Panc1 (cell line): Measurements from ENCODE around the gene AP1AR. TPM values are rescaled to one million over a fixed set of nuclear protein-coding genes. Genes with fewer than 3 reads are reported as not detected.

Experiments used
- ATAC-seq: fragments of 200-7000 bp; cut with Tn5 transposase; 2 replicates; pipeline ENCODE4 v1.9.1; 2020; ENCODE audit warnings: mild to moderate bottlenecking, moderate library complexity
- BruUV-seq: library from RNA; stranded (reverse); fragments of 400-500 nt; replicated peaks from 2 replicates; lab custom pipeline; 2021; lab: Mats Ljungman, UMichigan
- CTCF ChIA-PET: fragments of 300-600 bp; sonication (Branson Sonifier 250); formaldehyde crosslinking; loops from one replicate; lab custom pipeline; 2022; ENCODE audit warnings: antibody characterized with exemption; lab: Charles Lee
- POLR2A ChIA-PET: fragments of 300-600 bp; sonication (Branson Sonifier 250); formaldehyde crosslinking; loops from one replicate; lab custom pipeline; 2022; ENCODE audit warnings: antibody characterized with exemption; lab: Charles Lee
- DNase-seq: peaks from one replicate; pipeline ENCODE4 v3.0.0-alpha.2; 2010; ENCODE audit warnings: low read depth, low spot score
- H3K27ac ChIP-seq: 2 replicates; pipeline ENCODE4 v1.5.1; 2011; ENCODE audit warnings: mild to moderate bottlenecking, low read length, inconsistent platforms
- H3K27me3 ChIP-seq: fragments of 200-500 bp; sonication (Bioruptor generic); 2 replicates; pipeline ENCODE4 v1.6.0; 2014; ENCODE audit warnings: low read length, inconsistent platforms; ENCODE audit not compliant: control insufficient read depth, insufficient read depth
- H3K36me3 ChIP-seq: fragments of 200-500 bp; sonication (Bioruptor generic); 2 replicates; pipeline ENCODE4 v1.5.1; 2014; ENCODE audit warnings: inconsistent platforms, mild to moderate bottlenecking, low read length, moderate library complexity; ENCODE audit not compliant: control insufficient read depth, insufficient read depth
- H3K4me1 ChIP-seq: 2 replicates; pipeline ENCODE4 v1.5.1; 2011; ENCODE audit warnings: inconsistent platforms, mild to moderate bottlenecking, low read length, moderate library complexity; ENCODE audit not compliant: control insufficient read depth, insufficient read depth
- H3K4me3 ChIP-seq, 2 experiments: 2 replicates each; pipeline ENCODE4 v1.5.1; 2011 to 2012; ENCODE audit warnings: low read depth in 2 of 2, low read length in 2 of 2, mild to moderate bottlenecking in 2 of 2, inconsistent platforms in 1 of 2, moderate library complexity in 1 of 2
- H3K9me3 ChIP-seq: fragments of 200-500 bp; sonication (Bioruptor generic); 2 replicates; pipeline ENCODE4 v1.5.1; 2014; ENCODE audit warnings: low read depth, mild to moderate bottlenecking, inconsistent platforms, low read length, moderate library complexity; ENCODE audit not compliant: control insufficient read depth, insufficient read depth
- POLR2AphosphoS5 ChIP-seq: IDR thresholded peaks from 2 replicates; pipeline ENCODE4 v1.6.1; 2012; ENCODE audit warnings: mild to moderate bottlenecking, low read depth, low read length, moderate library complexity
- SIN3A ChIP-seq: IDR thresholded peaks from 2 replicates; pipeline ENCODE4 v1.6.1; 2012; ENCODE audit warnings: low read depth, mild to moderate bottlenecking, low read length, moderate library complexity, borderline replicate concordance; ENCODE audit not compliant: insufficient read depth
- TCF7L2 ChIP-seq: IDR thresholded peaks from 2 replicates; pipeline ENCODE4 v1.6.1; 2011; ENCODE audit warnings: mild to moderate bottlenecking, low read depth, low read length, inconsistent platforms
- in situ Hi-C: cut with HindIII; loops from 2 replicates; pipeline ENCODE4 v1.10.0; 2016; ENCODE audit warnings: low sequenced_read_pairs, low pct_unique_long_range_greater_than_20kb
- intact Hi-C: fragments of 100-400 bp; cut with micrococcal nuclease; formaldehyde crosslinking; loops from one replicate; pipeline ENCODE4 v1.10.0; 2022; ENCODE audit not compliant: unreplicated experiment
- total RNA-seq: library from RNA; stranded (reverse); gene quantifications from one replicate; pipeline ENCODE4 v1.2.1, GENCODE V29; 2021; ENCODE audit not compliant: unreplicated experiment
- TF ChIP-seq, protein P1 (sequence below): fragments of 450-650 bp; IDR thresholded peaks from 2 replicates; pipeline ENCODE4 v1.5.1; 2017; ENCODE audit warnings: mild to moderate bottlenecking
- TF ChIP-seq, protein P2 (sequence below), 2 experiments: IDR thresholded peaks; 2 replicates each; pipeline ENCODE4 v1.6.1; 2011 to 2012; ENCODE audit warnings: low read depth in 2 of 2, control low read depth in 1 of 2, low read length in 1 of 2, mild to moderate bottlenecking in 1 of 2, moderate library complexity in 1 of 2; ENCODE audit not compliant: insufficient read depth in 1 of 2

AP1AR gene
- total RNA-seq, 1 experiment from 2014 or later, result 18.9 TPM

DNA sequence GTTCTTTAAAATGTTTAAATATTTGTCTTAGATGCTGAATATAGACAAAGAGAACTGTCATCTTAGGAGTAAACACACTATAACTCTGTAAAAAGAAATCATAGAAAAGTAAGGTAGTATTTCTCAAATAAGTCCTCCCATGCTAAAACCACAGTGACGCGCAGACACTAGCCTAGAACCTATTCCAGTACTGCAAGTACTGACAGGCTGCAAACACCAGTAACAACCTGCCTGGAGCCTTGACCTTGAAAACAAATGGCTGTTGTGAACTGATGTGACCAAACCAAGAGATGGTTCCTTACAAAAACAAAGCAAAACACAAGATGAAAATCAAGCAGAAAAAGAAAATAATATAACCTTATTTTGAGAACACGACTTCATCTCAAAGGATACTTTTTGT is 45.6 kb downstream of the AP1AR start:
- POLR2A ChIA-PET, result no interaction called here
- no peak for ATAC-seq
- no peak overlapping the region for H3K4me3 ChIP-seq
- no peak overlapping the region for H3K27ac ChIP-seq
- intact Hi-C loops (no loop called here), in situ Hi-C loops (no loop called here)
- H3K27me3 ChIP-seq, result no peaks in the 10 kb centered on the region
- no peaks in the 10 kb centered on the region for H3K4me1 ChIP-seq
- no TSS peak for BruUV-seq
- TF ChIP-seq SIN3A (no peak), POLR2AphosphoS5 (no peak), TCF7L2 (no peak)
- TF ChIP-seq, protein P1, sequence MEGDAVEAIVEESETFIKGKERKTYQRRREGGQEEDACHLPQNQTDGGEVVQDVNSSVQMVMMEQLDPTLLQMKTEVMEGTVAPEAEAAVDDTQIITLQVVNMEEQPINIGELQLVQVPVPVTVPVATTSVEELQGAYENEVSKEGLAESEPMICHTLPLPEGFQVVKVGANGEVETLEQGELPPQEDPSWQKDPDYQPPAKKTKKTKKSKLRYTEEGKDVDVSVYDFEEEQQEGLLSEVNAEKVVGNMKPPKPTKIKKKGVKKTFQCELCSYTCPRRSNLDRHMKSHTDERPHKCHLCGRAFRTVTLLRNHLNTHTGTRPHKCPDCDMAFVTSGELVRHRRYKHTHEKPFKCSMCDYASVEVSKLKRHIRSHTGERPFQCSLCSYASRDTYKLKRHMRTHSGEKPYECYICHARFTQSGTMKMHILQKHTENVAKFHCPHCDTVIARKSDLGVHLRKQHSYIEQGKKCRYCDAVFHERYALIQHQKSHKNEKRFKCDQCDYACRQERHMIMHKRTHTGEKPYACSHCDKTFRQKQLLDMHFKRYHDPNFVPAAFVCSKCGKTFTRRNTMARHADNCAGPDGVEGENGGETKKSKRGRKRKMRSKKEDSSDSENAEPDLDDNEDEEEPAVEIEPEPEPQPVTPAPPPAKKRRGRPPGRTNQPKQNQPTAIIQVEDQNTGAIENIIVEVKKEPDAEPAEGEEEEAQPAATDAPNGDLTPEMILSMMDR, result no peak
- TF ChIP-seq, protein P2, sequence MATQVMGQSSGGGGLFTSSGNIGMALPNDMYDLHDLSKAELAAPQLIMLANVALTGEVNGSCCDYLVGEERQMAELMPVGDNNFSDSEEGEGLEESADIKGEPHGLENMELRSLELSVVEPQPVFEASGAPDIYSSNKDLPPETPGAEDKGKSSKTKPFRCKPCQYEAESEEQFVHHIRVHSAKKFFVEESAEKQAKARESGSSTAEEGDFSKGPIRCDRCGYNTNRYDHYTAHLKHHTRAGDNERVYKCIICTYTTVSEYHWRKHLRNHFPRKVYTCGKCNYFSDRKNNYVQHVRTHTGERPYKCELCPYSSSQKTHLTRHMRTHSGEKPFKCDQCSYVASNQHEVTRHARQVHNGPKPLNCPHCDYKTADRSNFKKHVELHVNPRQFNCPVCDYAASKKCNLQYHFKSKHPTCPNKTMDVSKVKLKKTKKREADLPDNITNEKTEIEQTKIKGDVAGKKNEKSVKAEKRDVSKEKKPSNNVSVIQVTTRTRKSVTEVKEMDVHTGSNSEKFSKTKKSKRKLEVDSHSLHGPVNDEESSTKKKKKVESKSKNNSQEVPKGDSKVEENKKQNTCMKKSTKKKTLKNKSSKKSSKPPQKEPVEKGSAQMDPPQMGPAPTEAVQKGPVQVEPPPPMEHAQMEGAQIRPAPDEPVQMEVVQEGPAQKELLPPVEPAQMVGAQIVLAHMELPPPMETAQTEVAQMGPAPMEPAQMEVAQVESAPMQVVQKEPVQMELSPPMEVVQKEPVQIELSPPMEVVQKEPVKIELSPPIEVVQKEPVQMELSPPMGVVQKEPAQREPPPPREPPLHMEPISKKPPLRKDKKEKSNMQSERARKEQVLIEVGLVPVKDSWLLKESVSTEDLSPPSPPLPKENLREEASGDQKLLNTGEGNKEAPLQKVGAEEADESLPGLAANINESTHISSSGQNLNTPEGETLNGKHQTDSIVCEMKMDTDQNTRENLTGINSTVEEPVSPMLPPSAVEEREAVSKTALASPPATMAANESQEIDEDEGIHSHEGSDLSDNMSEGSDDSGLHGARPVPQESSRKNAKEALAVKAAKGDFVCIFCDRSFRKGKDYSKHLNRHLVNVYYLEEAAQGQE (IDR thresholded peaks at IDR 0.05; ENCODE audit: insufficient read depth in 1 of 2, low read depth in 2 of 2, low read length in 1 of 2), result no peak
- CTCF ChIA-PET, result no interaction called here
- H3K36me3 ChIP-seq, result no peaks in the 10 kb centered on the region; the same call in 1 of the 2 replicates
- no peaks in the 10 kb centered on the region for H3K9me3 ChIP-seq
- DNase-seq, result no peak

DNA sequence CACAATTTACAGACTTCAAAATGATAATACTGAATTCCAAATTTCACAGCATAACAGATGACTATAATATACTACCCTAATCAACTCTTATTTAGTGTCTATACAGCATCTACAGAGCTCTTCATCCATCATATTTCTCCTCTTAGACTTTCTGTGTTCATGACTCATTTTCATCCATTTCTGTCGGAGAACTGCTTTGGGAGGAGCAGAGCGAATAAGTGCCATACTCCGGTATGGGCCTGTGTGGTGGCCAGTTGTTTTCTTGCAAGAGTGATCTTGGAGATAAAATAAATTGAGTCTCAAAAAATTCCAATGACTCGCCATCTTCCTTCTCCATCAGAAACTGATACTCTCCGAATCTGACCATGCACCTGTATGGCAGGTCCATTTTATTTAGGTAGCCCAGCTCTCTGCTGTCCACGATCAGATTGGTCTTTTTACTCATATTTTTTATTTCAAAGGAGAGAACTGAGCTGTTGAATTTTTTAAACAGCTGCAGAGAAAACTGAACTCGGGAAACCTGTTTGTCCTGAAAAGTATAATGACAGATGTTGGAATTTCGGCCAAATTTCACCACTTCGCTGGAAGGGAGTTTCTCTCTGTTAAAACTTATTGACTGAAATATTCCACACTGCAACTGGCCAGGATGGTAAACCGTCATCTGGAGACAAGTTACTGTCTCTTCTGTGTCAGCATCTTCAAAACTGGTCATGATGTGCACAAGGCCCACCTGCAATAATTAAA is 46.3 kb downstream of the AP1AR start:
- no peak for TF ChIP-seq TCF7L2
- TF ChIP-seq, protein P2 (IDR thresholded peaks at IDR 0.05; ENCODE audit: insufficient read depth in 1 of 2, low read depth in 2 of 2, low read length in 1 of 2), result no peak
- no peak for TF ChIP-seq SIN3A
- TF ChIP-seq, protein P1, result no peak
- TF ChIP-seq POLR2AphosphoS5, result no peak
- H3K4me1 ChIP-seq, result no peaks in the 10 kb centered on the region
- H3K36me3 ChIP-seq, result no peaks in the 10 kb centered on the region; the same call in 1 of the 2 replicates
- POLR2A ChIA-PET, result no interaction called here
- intact Hi-C loops, result no loop called here
- no TSS peak for BruUV-seq
- no peak for DNase-seq
- CTCF ChIA-PET, result no interaction called here
- in situ Hi-C loops, result no loop called here
- no peak overlapping the region for H3K27ac ChIP-seq
- no peak overlapping the region for H3K4me3 ChIP-seq
- ATAC-seq, result no peak
- no peaks in the 10 kb centered on the region for H3K9me3 ChIP-seq
- no peaks in the 10 kb centered on the region for H3K27me3 ChIP-seq
